ENCODE data around the gene CADM1.

GRCh38 chr11:115269191-115269950 is 234.8 kb downstream of the CADM1 start:
- no peak for TF ChIP-seq CTCF (IDR thresholded peaks at IDR 0.05)
- no peak for TF ChIP-seq POLR2A (IDR thresholded peaks at IDR 0.05)
